HG03175 (cell line): ENCODE measurements around the gene WNT9B.

Source experiments
- ATAC-seq: cut with Tn5 transposase; IDR thresholded peaks from one replicate; pipeline ENCODE4 v1.9.1; 2021; ENCODE audit warnings: mild to moderate bottlenecking, moderate library complexity; ENCODE audit not compliant: unreplicated experiment

WNT9B gene

DNA sequence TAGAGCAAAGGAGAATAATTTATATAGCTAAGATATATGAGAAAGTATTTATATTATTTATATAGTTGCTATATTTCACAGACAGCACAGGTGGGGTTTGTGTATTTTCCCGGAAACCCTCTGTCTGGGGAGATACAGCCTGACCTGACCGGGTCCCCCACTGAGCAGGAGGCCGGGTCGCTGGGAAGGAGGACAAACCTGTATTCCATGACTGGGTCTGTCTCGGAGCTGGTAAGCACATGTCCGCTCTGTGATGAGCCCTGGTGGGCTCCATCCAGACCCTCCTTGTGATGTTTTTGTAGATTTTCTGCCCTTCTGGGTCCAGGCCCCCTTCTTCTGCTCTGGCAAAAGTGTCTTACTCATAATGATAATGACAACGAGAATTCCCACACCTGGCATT, 27.7 kb downstream of the WNT9B start:
- ATAC-seq = no peak

DNA sequence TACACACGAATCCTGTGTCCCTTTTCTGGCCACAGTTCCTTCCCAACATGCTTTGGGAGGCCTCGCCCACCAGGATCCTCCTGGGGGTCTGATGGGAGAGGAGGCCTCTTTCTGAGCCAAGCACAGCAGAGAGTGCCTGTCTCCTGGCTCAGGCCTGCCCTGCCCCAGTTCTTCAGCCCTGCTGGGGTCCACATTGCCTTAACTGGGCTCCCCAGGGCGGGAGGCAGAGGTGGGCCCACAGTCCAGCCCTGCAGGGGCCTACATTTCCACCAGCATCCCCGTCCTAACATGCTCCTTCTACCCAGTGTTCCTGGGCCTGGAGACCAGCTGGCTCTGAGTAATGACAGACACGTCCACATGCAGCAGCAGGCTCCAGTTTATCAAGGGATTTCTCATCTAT, 29.6 kb downstream of the WNT9B start:
- ATAC-seq = no peak

DNA sequence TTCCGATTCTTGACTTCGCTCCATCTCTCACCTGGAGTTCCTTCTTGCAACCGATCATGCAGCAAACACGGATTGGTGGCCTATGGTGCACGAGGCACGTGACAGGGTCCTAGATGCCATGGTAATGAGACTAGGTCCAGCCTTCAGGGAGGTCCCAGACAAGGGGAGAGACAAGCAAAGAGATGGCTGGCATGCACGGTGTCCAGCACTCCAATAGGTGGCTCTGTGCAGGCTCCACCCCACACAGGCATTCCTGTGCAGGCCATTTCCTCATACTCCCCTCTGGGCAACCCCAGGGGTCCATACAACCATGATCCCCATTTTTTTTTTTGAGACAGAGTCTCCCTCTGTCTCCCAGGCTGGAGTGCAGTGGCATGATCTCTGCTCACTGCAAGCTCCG, 31.3 kb downstream of the WNT9B start:
- no peak for ATAC-seq

DNA sequence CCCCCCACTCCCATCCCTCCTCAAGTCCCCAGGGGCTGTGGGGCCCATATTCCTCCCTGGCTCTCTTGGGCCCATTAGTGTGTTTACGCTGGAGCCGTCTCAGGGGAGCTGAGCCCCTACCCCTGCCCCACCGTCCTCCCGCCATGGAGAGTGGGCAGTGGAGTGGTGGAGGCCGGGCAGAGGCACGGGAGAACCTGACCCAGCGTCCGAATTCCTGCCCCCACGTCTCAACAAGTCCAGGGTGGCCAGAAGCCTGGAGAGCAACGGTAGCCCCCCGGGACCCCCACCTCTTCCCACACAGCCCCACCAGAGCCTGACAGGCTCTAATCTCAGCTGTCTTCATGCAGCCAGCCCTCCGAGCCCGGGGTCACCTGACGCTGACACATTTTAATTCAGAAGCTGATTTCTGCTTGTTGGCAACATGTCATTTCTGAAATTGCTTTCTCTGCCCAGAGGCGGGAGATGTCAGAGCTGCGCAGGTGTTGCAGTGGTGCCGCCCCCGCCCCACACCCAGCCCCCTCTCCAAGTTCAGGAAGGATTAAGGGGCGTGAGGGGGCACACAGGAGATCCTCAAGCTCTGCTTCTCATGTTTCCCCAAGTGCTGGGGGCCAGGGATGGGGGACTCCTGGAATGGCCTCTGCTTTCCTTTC, 32.6 kb downstream of the WNT9B start:
- ATAC-seq = no peak

DNA sequence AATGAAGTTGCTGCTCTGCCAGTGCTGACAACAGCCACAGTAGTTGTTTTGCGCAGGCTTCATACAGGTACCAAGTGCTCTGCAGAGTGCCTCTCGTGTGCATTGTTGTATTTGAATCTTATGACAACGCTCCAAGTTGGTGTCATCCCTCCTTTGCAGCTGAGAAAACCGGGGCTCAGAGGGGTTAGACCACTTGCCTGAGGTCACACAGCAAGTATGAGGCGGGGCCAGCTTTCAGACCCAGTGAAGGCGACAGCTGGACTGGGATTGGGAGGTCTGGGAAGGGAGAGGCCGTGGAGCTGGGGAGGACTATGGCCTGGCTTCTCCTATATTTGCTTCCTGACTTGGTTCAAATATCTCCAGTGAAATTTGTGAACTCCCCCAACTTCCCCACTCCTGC, 33.2 kb downstream of the WNT9B start:
- ATAC-seq = no peak

DNA sequence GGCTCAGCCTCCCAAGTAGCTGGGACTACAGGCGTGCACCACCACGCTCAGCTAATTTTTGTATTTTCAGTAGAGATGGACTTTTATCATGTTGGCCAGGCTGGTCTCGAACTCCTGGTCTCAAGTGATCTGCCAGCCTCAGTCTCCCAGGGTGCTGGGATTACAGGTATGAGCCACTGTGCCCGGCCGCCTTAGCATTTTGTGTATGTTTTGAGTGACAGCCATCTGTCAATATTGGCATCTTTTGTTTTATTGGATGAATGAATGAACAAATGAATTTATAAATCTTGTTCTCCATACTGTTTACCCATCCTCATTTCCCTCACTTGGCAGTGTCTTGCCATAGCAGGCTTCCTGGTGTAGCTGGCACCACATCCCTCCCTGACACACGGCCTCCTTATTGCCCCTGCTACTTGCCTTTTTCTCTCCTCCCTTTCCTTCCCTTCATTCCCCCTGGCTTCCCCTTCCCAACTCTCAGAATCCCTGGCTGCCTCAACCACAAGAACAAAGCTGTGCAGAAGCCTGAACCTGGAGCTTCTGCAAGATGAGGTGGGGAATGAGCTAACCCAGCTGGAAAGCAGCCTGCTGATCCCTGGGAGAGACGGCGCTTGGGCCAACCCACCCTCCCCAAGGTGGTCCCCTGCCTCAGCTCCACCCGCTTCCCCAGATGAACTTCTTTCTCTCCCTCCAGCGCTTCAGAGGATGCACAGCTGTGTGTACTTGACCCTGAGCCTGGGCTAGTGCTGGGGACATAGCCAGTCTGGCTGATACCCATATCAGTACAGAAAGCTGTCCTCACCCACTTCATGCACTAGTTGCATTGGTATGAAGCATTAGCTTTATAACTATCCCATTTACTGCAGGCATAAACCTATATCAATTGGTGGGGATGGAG, 34.3 kb downstream of the WNT9B start:
- ATAC-seq = no peak

DNA sequence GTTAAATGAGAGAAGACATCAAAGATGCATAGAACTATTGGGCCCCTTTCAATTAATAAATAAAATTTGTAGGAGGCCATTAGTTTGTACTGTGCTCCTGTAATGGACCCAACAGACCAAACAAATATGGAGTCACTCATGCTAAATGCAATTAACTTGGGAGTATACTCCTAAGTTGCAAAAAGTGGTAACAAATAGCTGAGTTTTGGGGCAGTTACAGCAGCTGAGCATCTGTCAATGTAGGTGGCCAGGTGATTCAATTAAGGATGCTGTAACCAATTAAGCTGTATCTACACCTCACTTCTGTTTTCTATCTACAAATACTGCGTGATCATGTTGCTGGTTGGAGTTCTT, 34.9 kb downstream of the WNT9B start:
- ATAC-seq = no peak

DNA sequence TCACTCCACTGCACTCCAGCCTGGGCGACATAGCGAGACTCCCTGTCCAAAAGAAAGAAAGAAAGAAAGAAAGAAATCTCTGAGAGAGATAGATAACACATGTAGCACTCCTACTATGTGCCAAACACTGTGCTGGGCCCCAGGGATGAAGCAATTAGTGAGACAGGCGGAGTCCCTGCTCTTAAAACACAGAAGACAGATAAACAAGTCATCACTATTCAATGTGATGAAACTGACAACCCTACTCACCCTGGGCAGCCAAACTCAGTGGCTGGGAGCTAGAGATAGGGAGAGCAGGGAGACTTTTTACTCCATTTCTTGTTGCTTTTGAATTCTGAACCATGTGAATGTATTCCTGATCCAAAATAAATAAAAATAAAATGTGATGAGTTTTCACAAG, 36.3 kb downstream of the WNT9B start:
- ATAC-seq = no peak

DNA sequence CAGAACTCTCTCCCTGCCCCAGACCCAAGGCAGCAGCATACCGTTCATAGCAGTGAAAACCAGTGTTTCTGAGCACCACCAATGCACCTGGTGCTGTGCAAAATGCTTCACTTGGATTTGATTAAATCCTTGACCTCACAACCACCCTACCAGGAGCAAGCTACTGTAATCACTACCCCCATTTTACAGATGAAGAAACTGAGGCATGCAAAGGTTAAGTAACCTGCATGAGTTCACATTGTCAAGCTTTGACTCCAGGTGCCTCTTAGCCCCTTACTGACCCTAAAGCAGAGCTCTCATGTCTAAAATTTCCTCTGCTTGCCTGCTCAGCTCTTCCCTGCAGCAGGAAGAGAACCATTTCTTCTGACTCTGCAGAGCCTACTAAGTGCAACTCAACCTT, 37.3 kb downstream of the WNT9B start:
- ATAC-seq = no peak

DNA sequence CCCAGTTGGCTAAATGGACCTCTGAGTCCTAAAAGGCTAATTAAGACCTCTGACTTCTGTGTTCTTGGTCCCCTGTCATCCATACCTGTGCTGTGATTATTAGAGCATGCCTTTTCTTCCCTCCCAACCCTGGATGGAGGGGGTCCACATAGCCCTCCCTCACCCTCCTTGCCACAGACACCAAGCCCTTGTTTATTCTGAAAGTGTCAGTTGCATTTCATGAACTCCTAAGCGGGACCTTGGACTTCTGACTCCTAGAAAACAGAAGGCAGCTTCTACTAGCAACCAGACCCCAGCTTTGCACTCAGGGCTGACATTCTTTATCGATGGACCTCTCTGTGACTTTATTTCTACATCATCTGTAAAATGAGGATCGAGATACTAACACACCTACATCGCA, 38.1 kb downstream of the WNT9B start:
- ATAC-seq = no peak

DNA sequence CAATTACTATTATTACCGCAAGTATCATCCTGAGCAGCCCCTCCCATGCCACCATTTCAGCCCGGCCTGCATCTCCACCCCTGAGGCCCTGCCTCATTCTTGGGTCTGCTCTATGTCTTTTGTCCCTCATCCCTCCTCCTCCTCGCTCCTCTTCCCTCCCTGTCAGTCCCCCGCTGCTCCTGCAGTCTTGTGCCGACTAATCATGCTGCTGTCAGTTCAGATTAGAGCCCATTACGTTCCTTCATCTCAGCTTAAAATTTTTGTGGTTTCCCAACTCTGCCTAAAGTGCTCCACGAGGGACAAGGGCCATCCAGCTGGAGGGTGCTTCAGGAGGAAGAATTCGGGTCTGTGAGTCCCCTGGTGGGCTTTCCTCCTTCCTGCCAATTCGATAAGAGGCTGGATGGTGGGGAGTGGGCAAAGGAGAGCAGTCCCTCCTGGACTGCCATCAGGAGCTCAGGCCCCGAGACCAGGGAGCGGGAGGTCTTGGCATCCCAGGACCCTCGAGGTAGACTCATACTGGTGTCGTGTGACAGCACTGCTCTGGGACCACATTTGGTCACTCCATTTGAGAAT, 38.7 kb downstream of the WNT9B start:
- no peak for ATAC-seq

DNA sequence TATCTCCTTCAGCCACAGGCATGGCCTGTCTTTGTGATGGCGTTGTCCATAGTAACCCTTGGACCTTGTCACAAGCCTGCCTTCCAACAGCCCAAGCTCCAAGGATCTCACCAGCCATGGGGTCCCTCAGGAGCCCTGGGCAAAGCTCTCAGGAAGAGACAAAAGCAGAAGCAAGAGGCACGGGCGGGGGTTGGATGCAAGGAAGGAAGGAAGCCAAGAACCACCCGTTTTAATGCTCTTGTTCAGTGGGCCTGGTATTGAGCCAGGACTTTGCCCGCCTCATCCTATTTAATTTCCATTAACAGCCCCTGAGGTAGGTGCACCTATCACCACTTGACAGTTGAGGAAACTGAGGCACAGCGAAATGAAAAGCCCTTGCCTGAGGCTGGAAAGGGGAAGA, 39.3 kb downstream of the WNT9B start:
- ATAC-seq = no peak

DNA sequence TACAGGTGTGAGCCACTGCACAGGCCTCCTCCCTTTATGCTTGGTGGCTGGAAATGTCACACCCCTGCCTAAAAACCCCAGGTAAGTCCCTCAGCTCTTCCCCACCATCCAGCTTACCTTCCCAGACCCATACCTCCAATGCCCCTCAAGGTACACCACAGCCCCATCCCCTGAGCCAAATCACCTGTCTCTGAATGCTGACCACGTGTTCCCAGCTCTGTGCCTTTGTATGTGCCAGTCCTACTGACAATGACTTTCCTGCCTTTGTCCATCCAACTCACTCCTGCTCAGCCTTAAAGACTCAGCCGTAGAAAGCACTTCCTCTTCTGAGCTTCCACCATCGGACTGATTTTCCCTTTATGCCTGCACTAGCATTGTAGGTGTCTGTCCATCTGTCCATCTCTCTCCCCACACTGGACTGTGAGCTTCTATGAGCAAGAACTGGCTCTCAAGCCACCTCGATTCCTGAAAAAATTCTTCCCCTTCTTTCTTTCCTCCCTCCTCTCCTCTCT, 40.9 kb downstream of the WNT9B start:
- no peak for ATAC-seq

DNA sequence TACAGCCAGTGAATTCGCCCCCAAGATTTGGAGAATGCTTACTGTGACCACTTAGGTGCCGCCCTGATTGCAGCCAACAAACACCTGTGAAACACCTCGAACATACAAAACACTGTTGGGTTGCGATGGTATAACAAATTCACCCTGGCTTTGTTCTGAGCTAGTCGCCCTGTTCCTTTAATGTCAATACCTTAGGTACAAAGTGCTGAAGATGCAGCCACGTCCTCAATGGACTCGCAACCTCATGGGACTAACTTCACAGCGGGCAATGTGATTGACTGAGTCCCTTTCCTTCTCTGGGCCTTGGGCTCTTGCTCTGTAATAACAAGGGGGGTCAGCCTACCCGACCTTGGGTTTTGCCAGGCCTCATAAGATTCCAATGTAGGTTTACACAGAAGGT, 42.6 kb downstream of the WNT9B start:
- ATAC-seq = no peak

DNA sequence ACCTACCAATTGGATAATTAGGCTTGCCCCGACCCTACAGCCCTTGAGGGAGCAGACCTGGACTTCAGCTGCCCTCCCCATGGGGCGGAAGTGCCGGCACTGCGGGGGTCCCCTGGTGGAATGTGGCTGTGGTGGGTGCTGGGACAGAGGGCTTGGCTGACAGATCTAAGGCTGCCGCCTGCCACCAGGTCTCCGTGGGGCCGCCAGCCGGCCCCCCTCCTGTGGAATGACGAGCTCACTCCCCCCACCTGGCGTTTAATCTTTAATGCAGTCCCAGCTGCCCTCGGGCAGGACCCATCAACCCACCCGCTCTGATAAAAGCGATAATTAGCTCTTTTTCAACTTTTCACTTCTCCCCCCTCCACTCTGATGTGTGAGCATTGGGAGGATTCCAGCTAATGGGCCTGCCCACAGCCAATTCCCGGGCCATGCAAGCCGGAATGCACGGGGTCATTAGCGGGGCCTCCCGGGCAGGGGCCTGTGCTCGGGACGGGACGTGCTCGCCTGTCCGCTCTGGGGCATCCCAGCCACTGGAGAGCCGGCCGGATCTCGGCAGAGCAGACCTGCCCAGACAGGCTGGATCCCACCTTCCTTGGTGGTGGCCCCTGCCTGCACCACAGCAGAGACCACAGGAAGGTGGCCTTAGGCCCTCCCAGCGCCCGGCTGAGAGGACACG, 43.2 kb downstream of the WNT9B start:
- no peak for ATAC-seq

DNA sequence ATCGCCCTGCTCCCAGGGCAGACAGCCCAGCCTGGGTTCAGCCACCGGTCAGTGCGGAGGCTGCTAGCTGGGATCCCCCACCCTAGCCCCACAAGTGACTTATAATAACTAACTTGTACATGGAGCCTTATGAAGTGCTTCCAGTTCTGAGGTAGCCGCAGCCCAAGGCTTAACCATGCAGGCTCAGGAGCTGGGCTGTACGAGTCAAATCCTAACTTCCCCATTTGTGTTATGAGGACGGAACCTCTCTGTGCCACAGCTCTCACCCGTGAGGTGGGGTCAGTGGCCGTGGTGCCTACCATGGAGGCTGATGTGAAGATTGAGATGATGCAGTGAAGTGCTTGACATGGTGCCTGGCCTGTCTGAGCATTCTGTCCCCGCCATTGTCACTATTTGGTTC, 43.8 kb downstream of the WNT9B start:
- no peak for ATAC-seq

DNA sequence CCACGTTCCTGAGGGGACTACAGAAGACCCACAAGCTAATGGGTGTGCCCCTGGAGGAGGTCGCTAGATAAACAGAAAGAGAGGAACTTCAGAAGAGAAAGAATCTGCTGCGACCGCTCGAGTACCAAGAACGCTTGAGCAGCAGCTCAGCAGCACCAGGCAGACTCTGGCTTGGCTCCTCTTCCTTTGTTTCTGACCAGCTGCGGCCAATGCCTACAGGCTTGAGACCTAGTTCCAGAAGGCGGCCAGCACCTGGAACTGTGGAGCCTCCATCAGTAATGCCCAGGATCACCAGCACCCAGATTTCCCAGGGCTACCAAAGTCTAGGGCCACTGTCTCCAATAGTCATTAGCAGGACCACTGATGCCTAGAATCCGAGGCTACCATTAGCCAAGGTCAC, 45.6 kb downstream of the WNT9B start:
- no peak for ATAC-seq

DNA sequence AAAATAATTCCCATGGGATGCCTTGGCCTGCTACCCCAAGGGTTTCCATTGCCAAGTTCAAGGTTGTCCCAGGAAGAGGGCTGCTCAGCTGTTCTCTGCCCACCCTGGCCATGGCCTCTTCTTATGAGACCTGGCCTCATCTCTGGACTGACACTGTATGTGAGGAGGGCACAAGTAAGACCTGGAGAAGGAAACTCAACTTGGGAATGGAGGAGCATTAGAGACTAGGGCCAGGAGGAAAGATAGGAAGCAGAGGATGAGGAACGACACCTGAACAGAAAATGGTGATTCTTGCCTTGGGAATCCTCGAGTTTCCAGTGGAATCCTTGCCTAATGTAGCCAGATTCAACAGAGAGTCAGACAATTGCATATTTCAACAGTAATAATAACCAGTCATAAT, 47.0 kb downstream of the WNT9B start:
- ATAC-seq = no peak

DNA sequence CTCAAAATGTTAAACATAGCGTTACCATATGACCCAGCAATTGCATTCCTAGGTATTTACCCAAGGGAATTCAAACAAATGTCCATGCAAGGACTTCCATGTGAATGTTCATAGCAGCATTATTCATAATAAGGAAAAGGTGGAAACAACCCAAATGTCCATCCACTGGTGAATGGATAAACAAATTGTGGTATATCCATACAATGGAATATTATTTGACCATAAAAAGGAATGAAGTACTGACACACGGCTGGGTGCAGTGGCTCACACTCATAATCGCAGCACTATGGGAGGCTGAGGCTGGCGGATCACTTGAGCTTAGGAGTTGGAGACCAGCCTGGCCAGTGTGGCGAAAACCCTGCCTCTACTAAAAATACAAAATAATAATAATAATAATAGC, 47.5 kb downstream of the WNT9B start:
- no peak for ATAC-seq

DNA sequence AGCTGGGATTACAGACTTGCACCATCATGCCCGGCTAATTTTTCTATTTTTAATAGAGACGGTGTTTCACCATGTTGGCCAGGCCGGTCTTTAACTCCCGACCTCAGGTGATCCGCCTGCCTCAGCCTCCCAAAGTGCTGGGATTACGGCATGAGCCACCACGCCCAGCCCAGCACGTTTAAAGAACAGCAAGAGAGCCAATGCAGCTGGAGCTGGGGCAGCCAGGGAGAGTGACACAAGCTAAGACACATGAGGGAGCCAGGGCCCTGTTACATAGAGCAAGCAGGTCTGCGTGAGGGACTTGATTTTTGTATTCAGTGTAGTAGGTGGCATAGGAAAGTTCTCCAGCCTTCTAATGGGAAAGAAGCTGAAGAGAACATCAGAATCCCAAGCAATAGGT, 49.9 kb downstream of the WNT9B start:
- ATAC-seq = no peak
